ENCODE results near the gene ZNF883.

ZNF883 gene

GRCh38 chr9:113011911-113012381, at the start of gene ZNF883:
Gene ZNF883, minus strand, starts transcription at chr9:113012192.
- in situ Hi-C loops (cut with MboI; ENCODE audit: low sequenced_read_pairs) = no loop called here

- in situ Hi-C loops (cut with MboI; ENCODE audit: low sequenced_read_pairs) = loop anchor here (25.0 kb wide), 1 partner anchor 99 kb away; no protein-coding TSS in a partner anchor
Observed at GRCh38 chr9:113061072-113061850, 49.3 kb upstream of the ZNF883 start.

- in situ Hi-C loops (cut with MboI; ENCODE audit: low sequenced_read_pairs) = loop anchor here (25.0 kb wide), 1 partner anchor 97 kb away; no protein-coding TSS in a partner anchor
Observed at GRCh38 chr9:113059581-113060284, 47.7 kb upstream of the ZNF883 start.

GRCh38 chr9:113057193-113057592, 45.2 kb upstream of the ZNF883 start:
- in situ Hi-C loops (cut with MboI; ENCODE audit: low sequenced_read_pairs) = loop anchor here (25.0 kb wide), 1 partner anchor 95 kb away; no protein-coding TSS in a partner anchor

GRCh38 chr9:113056191-113057106, 44.5 kb upstream of the ZNF883 start, which contains the start of gene ZFP37:
Gene ZFP37, minus strand, starts transcription at chr9:113056724. Its CDS starts 36 bp downstream, at chr9:113056688.
- in situ Hi-C loops (cut with MboI; ENCODE audit: low sequenced_read_pairs) = loop anchor here (25.0 kb wide), 1 partner anchor 94 kb away; no protein-coding TSS in a partner anchor

GRCh38 chr9:113042884-113043657, 31.1 kb upstream of the ZNF883 start:
- in situ Hi-C loops (cut with MboI; ENCODE audit: low sequenced_read_pairs) = no loop called here

- in situ Hi-C loops (cut with MboI; ENCODE audit: low sequenced_read_pairs) = no loop called here
Observed at GRCh38 chr9:113026200-113026599, 14.2 kb upstream of the ZNF883 start.

- in situ Hi-C loops (cut with MboI; ENCODE audit: low sequenced_read_pairs) = no loop called here
Observed at GRCh38 chr9:113018247-113018646, 6.3 kb upstream of the ZNF883 start.

- in situ Hi-C loops (cut with MboI; ENCODE audit: low sequenced_read_pairs) = no loop called here
Observed at GRCh38 chr9:113012492-113012891, 500 bp upstream of the ZNF883 start.

GRCh38 chr9:113005777-113006176, 6.2 kb downstream of the ZNF883 start:
- in situ Hi-C loops (cut with MboI; ENCODE audit: low sequenced_read_pairs) = no loop called here

- in situ Hi-C loops (cut with MboI; ENCODE audit: low sequenced_read_pairs) = no loop called here
Observed at GRCh38 chr9:112997236-112997941, 14.6 kb downstream of the ZNF883 start.

GRCh38 chr9:112971415-112971814, 40.6 kb downstream of the ZNF883 start:
- in situ Hi-C loops (cut with MboI; ENCODE audit: low sequenced_read_pairs) = loop anchor here (25.0 kb wide), 1 partner anchor 91 kb away; the partner anchor contains the start of gene ZFP37

GRCh38 chr9:112970939-112971338, 41.1 kb downstream of the ZNF883 start:
- in situ Hi-C loops (cut with MboI; ENCODE audit: low sequenced_read_pairs) = loop anchor here (25.0 kb wide), 1 partner anchor 91 kb away; the partner anchor contains the start of gene ZFP37

GRCh38 chr9:112969730-112970129, 42.3 kb downstream of the ZNF883 start:
- in situ Hi-C loops (cut with MboI; ENCODE audit: low sequenced_read_pairs) = loop anchor here (25.0 kb wide), 1 partner anchor 93 kb away; the partner anchor contains the start of gene ZFP37

GRCh38 chr9:112955550-112955949, 56.4 kb downstream of the ZNF883 start:
- in situ Hi-C loops (cut with MboI; ENCODE audit: low sequenced_read_pairs) = loop anchor here (25.0 kb wide), 1 partner anchor 107 kb away; the partner anchor contains the start of gene ZFP37

- in situ Hi-C loops (cut with MboI; ENCODE audit: low sequenced_read_pairs) = no loop called here
Observed at GRCh38 chr9:112945620-112946208, 66.3 kb downstream of the ZNF883 start.

GRCh38 chr9:112939418-112939817, 72.6 kb downstream of the ZNF883 start:
- in situ Hi-C loops (cut with MboI; ENCODE audit: low sequenced_read_pairs) = no loop called here

- in situ Hi-C loops (cut with MboI; ENCODE audit: low sequenced_read_pairs) = no loop called here
Observed at GRCh38 chr9:112933696-112934095, 78.3 kb downstream of the ZNF883 start.
